ENCODE measurements around the gene HNF1A. TPM values are rescaled to one million over a fixed set of nuclear protein-coding genes. Genes with fewer than 3 reads are reported as not detected.

Gene HNF1A
- total RNA-seq, 1 donor, result not detected

DNA sequence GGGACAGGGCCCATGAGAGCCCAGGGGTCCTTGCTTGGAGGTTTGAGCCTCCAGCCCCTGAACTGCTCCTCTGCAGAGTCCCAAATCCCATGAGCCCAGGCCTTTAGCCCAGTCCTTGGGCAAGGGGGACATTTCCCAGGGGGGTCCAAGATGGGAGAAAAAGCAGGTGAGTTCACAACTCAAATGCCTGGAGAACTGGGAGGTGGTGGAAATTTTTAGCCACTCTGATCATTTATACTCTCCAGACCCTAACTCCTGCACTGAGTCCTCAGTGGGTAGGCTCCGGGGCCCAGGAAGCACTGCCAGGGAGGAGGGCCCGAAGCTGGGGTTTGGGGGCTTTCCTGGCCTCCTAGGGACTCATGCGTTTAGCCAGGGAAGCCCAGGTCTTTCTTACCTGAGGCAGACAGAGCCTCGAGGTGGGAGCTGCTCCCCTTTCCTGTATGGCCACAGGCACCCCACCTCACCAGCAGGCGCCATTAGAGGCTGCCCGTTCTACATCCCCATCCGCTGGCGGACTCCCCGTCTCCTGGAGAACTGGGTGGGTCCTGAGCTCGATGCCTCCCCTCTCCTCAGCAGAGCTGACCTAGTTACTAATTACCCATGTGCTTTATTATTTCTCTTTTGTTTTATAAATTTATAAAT, 998 bp downstream of the HNF1A start:
- DNase-seq (ENCODE audit: low read depth), result no peak
- no peak overlapping the region for H3K4me3 ChIP-seq (ENCODE audit: low read depth, low read length)
- TF ChIP-seq, protein P1, sequence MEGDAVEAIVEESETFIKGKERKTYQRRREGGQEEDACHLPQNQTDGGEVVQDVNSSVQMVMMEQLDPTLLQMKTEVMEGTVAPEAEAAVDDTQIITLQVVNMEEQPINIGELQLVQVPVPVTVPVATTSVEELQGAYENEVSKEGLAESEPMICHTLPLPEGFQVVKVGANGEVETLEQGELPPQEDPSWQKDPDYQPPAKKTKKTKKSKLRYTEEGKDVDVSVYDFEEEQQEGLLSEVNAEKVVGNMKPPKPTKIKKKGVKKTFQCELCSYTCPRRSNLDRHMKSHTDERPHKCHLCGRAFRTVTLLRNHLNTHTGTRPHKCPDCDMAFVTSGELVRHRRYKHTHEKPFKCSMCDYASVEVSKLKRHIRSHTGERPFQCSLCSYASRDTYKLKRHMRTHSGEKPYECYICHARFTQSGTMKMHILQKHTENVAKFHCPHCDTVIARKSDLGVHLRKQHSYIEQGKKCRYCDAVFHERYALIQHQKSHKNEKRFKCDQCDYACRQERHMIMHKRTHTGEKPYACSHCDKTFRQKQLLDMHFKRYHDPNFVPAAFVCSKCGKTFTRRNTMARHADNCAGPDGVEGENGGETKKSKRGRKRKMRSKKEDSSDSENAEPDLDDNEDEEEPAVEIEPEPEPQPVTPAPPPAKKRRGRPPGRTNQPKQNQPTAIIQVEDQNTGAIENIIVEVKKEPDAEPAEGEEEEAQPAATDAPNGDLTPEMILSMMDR (IDR thresholded peaks at IDR 0.05; ENCODE audit: insufficient read depth, low read depth, low read length), result no peak

DNA sequence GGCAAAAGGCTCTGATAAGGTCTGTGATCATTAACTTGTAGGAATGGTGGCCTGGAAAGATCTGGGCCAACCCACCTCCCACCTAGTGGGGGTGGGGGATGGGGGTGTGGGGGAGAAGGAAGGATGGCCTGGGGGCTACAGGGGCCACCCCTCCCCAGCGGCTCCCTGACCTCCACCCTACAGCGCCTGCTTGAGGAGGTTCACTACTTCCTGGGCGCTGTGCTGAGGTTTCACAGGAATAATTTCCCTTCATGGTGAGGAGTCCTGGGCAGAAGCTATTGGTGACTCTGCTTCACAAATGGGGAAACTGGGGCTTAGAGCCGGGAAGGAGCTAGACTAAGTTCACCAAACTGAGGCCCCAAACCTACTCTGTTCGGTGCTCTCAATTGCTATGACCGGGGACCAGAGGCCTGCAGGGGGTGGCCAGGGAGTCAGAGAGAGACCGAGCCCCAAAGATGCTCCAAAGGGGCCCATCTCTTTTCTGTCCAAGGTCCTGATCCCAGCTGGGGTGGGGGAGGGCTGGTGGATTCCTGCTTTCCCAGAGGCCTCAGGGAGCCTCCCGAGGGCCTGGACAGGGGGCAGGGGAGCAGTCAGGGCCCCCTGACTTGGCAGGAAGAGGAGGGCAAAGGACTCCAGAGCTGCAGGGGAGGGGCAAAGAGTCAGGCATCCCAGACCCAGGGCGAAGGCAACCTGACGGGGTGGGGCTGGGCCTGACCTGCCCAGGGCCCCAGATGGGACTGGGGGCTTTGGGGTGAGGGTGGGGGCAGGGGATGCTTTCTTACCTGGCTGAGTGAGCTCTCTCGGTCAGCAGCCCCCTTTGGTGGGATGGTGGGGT, 1.7 kb downstream of the HNF1A start:
- no peak overlapping the region for H3K4me3 ChIP-seq (ENCODE audit: low read depth, low read length)
- TF ChIP-seq, protein P1 (IDR thresholded peaks at IDR 0.05; ENCODE audit: insufficient read depth, low read depth, low read length), result no peak
- DNase-seq (ENCODE audit: low read depth), result no peak

DNA sequence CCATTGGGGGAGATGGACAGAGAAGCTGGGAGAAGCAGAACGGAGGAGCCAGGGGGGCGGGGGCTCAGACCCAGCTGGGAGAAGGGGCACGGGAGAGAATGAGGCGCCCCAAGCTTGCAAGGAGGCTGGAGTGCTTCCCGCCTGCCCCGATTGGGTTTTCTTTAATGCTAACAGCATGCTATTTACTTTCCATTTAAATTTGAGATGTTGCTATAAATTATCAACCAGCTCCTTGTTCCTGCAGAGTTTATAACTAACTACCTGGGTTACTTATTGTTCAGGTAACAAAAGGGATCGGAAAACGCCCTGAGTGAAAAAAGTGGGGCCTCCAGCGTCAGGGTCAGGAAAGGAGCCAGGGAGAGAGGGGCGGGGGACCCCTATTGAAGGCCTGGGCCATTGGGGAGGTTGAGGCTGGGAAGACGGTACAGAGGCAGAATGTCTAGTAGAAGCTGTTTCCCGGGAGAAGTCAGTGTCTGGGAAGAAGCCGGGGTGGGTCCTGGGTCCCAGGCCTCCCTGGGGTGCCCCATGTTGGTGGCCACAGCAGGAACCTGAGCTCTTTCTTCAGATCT, 2.5 kb downstream of the HNF1A start:
- no peak for DNase-seq (ENCODE audit: low read depth)
- H3K4me3 ChIP-seq (ENCODE audit: low read depth, low read length), result no peak overlapping the region
- TF ChIP-seq, protein P1 (IDR thresholded peaks at IDR 0.05; ENCODE audit: insufficient read depth, low read depth, low read length), result no peak

DNA sequence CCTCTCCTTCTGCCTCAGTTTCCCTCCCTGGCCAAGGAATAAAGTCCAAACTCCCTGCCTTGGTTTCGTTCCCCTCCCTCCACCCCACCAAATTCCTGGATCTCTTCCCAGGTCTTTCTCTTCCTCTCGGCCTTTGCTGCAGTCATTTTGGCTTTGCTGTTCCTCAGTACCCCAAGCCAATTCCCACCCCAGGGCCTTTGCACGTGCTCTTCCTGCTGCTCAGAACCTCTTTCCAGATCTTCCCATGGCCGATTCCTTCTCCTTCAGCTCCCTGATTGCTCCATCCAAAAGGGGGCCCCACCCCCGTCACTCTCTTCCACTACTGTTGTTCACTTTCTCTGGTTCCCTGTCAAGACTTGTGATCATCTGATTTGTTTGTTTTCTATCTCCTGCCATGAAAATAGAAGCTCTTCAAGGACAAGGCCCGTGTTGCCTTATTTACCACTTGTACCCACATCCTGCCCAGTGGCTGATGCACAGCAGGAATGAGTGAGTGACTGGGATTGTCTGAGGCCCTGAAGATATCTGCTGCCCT, 3.1 kb downstream of the HNF1A start:
- TF ChIP-seq, protein P1 (IDR thresholded peaks at IDR 0.05; ENCODE audit: insufficient read depth, low read depth, low read length), result no peak
- no peak for DNase-seq (ENCODE audit: low read depth)
- H3K4me3 ChIP-seq (ENCODE audit: low read depth, low read length), result no peak overlapping the region

DNA sequence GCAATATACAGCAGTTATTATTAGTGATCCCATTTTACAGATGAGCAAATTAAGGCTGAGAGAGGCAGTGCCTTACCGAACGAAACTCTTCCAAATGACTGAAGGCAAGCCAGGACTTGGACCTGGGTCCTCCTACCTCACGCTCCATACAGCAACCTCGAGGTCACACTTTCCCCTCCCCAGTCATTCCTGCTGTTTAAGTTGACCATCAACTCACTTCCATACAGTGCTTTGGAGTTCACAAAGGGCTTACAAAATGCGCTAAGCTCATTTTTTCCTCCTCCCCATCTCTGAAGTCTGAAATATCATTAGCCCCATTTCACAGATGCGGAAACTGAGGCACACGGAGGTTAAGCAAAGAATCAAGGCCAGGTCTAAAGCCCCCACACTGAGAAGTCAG, 4.3 kb downstream of the HNF1A start:
- DNase-seq (ENCODE audit: low read depth), result no peak
- TF ChIP-seq, protein P1 (IDR thresholded peaks at IDR 0.05; ENCODE audit: insufficient read depth, low read depth, low read length), result no peak
- H3K4me3 ChIP-seq (ENCODE audit: low read depth, low read length), result no peak overlapping the region

DNA sequence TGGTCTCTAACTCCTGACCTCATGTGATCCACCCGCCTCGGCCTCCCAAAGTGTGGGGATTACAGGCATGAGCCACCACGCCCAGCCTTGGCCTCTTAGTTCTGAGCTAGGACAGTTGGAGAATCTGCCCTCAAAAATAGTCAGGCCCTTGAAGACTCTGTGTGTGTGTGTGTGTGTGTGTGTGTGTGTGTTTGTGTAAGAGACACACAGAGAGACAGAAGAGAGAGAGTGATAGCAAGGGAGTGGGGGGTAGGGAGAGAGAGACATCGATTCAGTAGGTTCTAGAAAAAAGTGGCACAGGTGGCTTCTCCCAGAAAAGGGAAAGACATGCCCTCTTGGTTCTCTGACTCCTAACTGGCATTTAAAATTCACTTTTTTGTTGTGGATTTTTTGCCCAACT, 5.4 kb downstream of the HNF1A start:
- TF ChIP-seq, protein P1 (IDR thresholded peaks at IDR 0.05; ENCODE audit: insufficient read depth, low read depth, low read length), result no peak
- DNase-seq (ENCODE audit: low read depth), result no peak
- H3K4me3 ChIP-seq (ENCODE audit: low read depth, low read length), result no peak overlapping the region

All from fibroblast of villous mesenchyme (primary cell).